Breast epithelium (tissue), 4 donors: Measurements from ENCODE around the gene HDAC6. TPM values are rescaled to one million over a fixed set of nuclear protein-coding genes. Genes with fewer than 3 reads are reported as not detected.
A peak's percentile ranks its signal among the peaks of the same experiment; 100 is the strongest.

ENCODE experiments used
- DNase-seq, 2 donors: peaks; one replicate each; pipeline ENCODE4 v3.0.0-alpha.2; 2019; ENCODE audit warnings: low spot score in 2 of 2
- H3K27ac ChIP-seq, 2 donors: fragments of 200-600 bp; sonication (generic) in 1 of 2; one replicate each; pipeline ENCODE4 v1.5.1; 2016 to 2019; ENCODE audit warnings: mild to moderate bottlenecking in 1 of 2
- H3K27me3 ChIP-seq, 2 donors: fragments of 200-600 bp; sonication (generic) in 1 of 2; one replicate each; pipeline versions ENCODE4 v1.5.1 to v1.6.0; 2017 to 2019; ENCODE audit warnings: control low read depth in 1 of 2, mild to moderate bottlenecking in 1 of 2
- H3K36me3 ChIP-seq: fragments of 200-600 bp; one replicate; pipeline ENCODE4 v1.5.1; 2019
- H3K4me1 ChIP-seq, 2 donors: fragments of 200-600 bp; sonication (generic); one replicate each; pipeline ENCODE4 v1.5.1; 2016 to 2019; ENCODE audit warnings: control low read depth in 1 of 2
- H3K4me3 ChIP-seq, 3 donors: fragments of 200-600 bp; sonication (generic); 1 replicate in 2 of 3; 2 replicates in 1 of 3; pipeline ENCODE4 v1.5.1; 2016 to 2019; ENCODE audit warnings: mild to moderate bottlenecking in 3 of 3, moderate library complexity in 2 of 3
- H3K9me3 ChIP-seq, 2 donors: fragments of 200-600 bp; sonication (generic) in 1 of 2; one replicate each; pipeline ENCODE4 v1.5.1; 2016 to 2019; ENCODE audit warnings: control low read depth in 1 of 2
- POLR2A ChIP-seq: fragments of 450-650 bp; IDR thresholded peaks from one replicate; pipeline ENCODE4 v1.6.1; 2016; ENCODE audit warnings: antibody characterized with exemption, mild to moderate bottlenecking, moderate library complexity
- POLR2AphosphoS5 ChIP-seq, 3 donors: sonication (generic); formaldehyde crosslinking; IDR thresholded peaks; one replicate each; pipeline ENCODE4 v1.6.1; 2017; ENCODE audit warnings: antibody characterized with exemption in 3 of 3
- intact Hi-C: fragments of 100-400 bp; cut with DNase I; formaldehyde crosslinking; loops from one replicate; pipeline ENCODE4 v1.15.1; 2023; ENCODE audit warnings: low total_unique reads
- total RNA-seq, 3 donors: library from RNA; depleted of rRNA; stranded (reverse); fragments of >200 nt; gene quantifications; one replicate each; pipeline ENCODE4 v1.1.0, GENCODE V29; 2016
- TF ChIP-seq, protein P1 (sequence below), 3 donors: fragments of 450-650 bp; IDR thresholded peaks; one replicate each; pipeline ENCODE4 v1.5.1; 2016 to 2017; ENCODE audit warnings: antibody characterized with exemption in 3 of 3, mild to moderate bottlenecking in 3 of 3, moderate library complexity in 3 of 3

Gene HDAC6
- total RNA-seq, 3 donors from 2014 or later, result 78.2 to 86.2 (median 84.3) TPM

DNA sequence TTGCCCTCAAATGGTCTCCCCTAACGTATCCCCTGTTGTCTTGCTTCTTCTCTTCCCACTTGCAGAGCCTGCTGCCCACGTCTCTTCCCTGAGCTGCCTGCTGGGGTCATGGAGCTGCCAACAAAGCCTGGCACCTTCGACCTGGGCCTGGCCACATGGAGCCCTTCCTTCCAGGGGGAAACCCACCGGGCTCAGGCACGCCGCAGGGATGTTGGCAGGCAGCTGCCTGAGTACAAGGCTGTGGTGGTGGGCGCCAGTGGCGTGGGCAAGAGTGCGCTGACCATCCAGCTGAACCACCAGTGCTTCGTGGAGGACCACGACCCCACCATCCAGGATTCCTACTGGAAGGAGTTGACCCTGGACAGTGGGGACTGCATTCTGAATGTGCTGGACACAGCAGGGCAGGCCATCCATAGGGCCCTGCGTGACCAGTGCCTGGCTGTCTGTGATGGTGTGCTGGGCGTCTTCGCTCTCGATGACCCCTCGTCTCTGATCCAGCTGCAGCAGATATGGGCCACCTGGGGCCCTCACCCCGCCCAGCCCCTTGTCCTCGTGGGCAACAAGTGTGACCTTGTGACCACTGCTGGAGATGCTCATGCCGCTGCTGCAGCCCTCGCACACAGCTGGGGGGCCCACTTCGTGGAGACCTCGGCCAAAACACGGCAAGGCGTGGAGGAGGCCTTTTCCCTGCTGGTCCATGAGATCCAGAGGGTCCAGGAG is 27.3 kb downstream of the HDAC6 start:
- Histone ChIP-seq H3K27ac (no peak overlapping the region), H3K36me3 (no peaks in the 10 kb centered on the region), H3K4me1 (no peaks in the 10 kb centered on the region), H3K4me3 (no peak overlapping the region), H3K27me3 (peaks cover 0 to 44% of the 10 kb centered on the region in 2 donors), H3K9me3 (peaks cover 11 to 20% of the 10 kb centered on the region in 2 donors)
- TF ChIP-seq POLR2A (no peak), POLR2AphosphoS5 (IDR thresholded peaks at IDR 0.05) (no peak)
- TF ChIP-seq, protein P1, sequence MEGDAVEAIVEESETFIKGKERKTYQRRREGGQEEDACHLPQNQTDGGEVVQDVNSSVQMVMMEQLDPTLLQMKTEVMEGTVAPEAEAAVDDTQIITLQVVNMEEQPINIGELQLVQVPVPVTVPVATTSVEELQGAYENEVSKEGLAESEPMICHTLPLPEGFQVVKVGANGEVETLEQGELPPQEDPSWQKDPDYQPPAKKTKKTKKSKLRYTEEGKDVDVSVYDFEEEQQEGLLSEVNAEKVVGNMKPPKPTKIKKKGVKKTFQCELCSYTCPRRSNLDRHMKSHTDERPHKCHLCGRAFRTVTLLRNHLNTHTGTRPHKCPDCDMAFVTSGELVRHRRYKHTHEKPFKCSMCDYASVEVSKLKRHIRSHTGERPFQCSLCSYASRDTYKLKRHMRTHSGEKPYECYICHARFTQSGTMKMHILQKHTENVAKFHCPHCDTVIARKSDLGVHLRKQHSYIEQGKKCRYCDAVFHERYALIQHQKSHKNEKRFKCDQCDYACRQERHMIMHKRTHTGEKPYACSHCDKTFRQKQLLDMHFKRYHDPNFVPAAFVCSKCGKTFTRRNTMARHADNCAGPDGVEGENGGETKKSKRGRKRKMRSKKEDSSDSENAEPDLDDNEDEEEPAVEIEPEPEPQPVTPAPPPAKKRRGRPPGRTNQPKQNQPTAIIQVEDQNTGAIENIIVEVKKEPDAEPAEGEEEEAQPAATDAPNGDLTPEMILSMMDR (IDR thresholded peaks at IDR 0.05), result no peak
- intact Hi-C loops, result no loop called here
- no peak for DNase-seq

DNA sequence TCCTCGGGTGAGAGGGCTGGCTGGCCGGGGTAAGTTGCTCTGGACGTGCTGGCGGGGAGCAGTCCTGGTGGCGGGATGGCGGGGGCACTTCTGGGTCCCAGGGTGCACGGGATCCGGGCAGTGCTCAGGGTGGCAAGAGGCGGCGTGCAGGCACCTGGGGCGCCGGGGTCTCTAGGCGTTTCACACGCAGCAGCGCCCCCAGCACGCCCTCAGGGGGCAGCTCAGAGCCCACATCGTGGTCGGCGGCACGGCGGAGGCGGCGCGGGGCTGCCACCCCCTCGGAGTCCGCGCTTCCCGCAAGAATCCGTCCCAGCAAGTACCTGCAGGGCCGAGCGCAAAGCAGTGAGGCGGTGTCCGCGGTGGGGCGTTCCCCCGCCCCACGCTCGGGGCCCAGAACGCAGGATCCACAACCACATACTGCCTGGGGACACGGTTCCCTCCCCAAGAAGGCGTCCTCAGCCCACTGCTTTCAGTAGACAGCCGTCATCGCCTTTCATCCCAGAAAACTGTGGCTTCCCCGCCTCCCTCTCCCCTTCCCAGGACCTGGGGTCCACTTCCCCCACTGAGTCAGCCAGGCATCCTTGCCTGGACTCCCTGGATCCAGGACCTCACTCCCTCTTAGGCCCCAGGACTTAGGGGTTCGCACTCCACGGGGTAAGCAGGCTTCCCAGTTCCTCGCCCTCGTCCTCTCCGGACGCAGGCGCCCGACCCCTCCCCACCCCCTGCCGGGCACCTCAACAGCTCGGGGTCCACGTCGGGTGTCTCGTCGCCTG is 29.5 kb downstream of the HDAC6 start:
- no peaks in the 10 kb centered on the region for H3K36me3 ChIP-seq
- intact Hi-C loops, result no loop called here
- no peak for TF ChIP-seq POLR2AphosphoS5 (IDR thresholded peaks at IDR 0.05)

DNA sequence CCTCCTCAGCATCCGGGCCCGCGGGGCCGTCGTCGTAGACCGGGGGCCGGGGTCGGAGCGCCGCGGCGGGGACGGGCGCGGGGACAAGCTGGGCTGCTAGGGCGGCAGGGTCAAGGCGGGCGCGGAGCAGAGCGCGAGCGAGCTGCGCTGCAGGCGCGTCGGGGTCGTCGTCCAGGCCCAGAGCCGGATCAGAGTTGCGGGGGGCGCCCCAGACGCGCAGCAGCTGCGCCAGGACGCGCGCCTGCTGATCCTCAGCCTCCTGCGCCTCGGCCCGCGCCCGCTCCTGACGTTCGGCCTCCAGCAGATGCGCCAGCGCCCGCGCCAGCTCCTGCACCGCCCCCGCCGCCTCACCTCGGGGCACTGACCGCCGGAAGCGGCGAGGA is 30.0 kb downstream of the HDAC6 start:
- H3K4me3 ChIP-seq, result peak overlapping the region in 1 of 3 donors; percentile 8
- no peak for TF ChIP-seq POLR2A
- TF ChIP-seq POLR2AphosphoS5 (IDR thresholded peaks at IDR 0.05), result no peak
- TF ChIP-seq, protein P1 (IDR thresholded peaks at IDR 0.05), result no peak
- DNase-seq, result no peak
- intact Hi-C loops, result no loop called here
- peaks cover 0 to 43% of the 10 kb centered on the region in 2 donors for H3K27me3 ChIP-seq
- H3K9me3 ChIP-seq, result peaks cover 0 to 9% of the 10 kb centered on the region in 2 donors
- H3K4me1 ChIP-seq, result no peaks in the 10 kb centered on the region
- H3K27ac ChIP-seq, result no peak overlapping the region
- no peaks in the 10 kb centered on the region for H3K36me3 ChIP-seq

More for the DNA sequence above, 29.5 kb downstream of the HDAC6 start:
- no peak for DNase-seq
- Histone ChIP-seq H3K27ac (no peak overlapping the region), H3K4me3 (peak overlapping the region in 1 of 3 donors; percentile 8), H3K9me3 (peaks cover 4 to 13% of the 10 kb centered on the region in 2 donors), H3K4me1 (no peaks in the 10 kb centered on the region), H3K27me3 (peaks cover 0 to 43% of the 10 kb centered on the region in 2 donors)

DNA sequence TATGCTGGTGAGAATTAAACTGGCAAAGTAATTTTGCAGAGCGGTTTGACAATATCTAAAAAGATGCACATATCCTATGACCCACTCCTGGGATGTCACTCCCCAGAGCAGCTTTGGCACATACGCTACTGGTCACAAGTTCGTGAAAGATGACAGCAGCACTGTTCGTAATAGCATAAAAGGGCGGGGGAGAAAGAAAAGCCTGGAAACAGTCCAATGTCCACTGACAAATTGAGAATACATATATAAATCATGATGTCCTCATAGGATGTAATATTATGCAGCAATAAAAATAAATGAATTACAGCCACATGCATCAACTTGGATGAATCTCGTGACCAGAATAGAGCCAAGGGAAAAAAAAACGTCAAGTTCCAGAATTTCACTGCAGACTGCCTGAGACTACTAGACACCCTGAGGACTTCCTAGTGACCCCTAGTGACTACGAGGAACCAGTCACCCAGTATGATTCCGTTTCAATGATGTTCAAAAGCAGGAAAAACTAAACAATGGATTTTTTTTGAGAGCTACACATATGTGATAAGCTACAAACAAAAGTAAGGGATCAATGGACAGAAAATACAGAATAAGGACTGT is 31.8 kb downstream of the HDAC6 start:
- H3K4me1 ChIP-seq, result no peaks in the 10 kb centered on the region
- H3K9me3 ChIP-seq, result no peaks in the 10 kb centered on the region
- TF ChIP-seq, protein P1 (IDR thresholded peaks at IDR 0.05), result no peak
- TF ChIP-seq POLR2A (no peak), POLR2AphosphoS5 (IDR thresholded peaks at IDR 0.05) (no peak)
- H3K4me3 ChIP-seq, result no peak overlapping the region
- no peak for DNase-seq
- H3K36me3 ChIP-seq, result no peaks in the 10 kb centered on the region
- H3K27me3 ChIP-seq, result peaks cover 0 to 43% of the 10 kb centered on the region in 2 donors
- H3K27ac ChIP-seq, result no peak overlapping the region
- intact Hi-C loops, result no loop called here

DNA sequence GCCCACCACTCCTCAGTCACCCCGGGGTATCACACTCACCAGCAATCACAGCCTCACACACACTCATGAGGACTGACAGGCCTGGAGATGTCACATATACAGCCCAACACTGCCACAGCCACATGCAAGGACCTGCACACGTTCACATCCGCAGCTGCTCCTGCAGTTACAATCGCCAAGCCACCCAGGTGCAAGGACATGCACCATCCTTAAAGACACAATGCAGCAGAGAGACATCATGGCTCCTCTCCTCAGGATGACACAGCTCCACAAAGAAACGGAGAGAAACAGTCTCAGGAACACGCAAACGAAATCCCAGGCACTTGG is 32.5 kb downstream of the HDAC6 start:
- no peak for DNase-seq
- no peak overlapping the region for H3K27ac ChIP-seq
- peak overlapping the region in 1 of 3 donors; percentile 60 for H3K4me3 ChIP-seq
- intact Hi-C loops, result no loop called here
- H3K9me3 ChIP-seq, result no peaks in the 10 kb centered on the region
- H3K27me3 ChIP-seq, result peaks cover 0 to 43% of the 10 kb centered on the region in 2 donors
- no peaks in the 10 kb centered on the region for H3K4me1 ChIP-seq
- H3K36me3 ChIP-seq, result no peaks in the 10 kb centered on the region
- no peak for TF ChIP-seq POLR2AphosphoS5 (IDR thresholded peaks at IDR 0.05)
- no peak for TF ChIP-seq POLR2A
- TF ChIP-seq, protein P1 (IDR thresholded peaks at IDR 0.05), result no peak
